Brain microvascular endothelial cell (primary cell): Measurements from ENCODE around the gene TXLNA.

Experiments
- DNase-seq: peaks from one replicate; pipeline ENCODE4 v3.0.0-alpha.2; 2020
- H3K27ac ChIP-seq: fragments of 250-450 bp; sonication (Bioruptor Pico); 2 replicates; pipeline ENCODE4 v1.5.1; 2020; ENCODE audit warnings: mild to moderate bottlenecking, moderate library complexity
- H3K27me3 ChIP-seq: fragments of 250-450 bp; sonication (Bioruptor Pico); replicated peaks from 2 replicates; pipeline ENCODE4 v1.5.1; 2020; ENCODE audit warnings: mild to moderate bottlenecking
- H3K36me3 ChIP-seq: fragments of 250-450 bp; sonication (Bioruptor Pico); replicated peaks from 2 replicates; pipeline ENCODE4 v1.5.1; 2020; ENCODE audit warnings: mild to moderate bottlenecking
- H3K4me3 ChIP-seq: 2 replicates; pipeline ENCODE4 v1.5.1; 2011; ENCODE audit warnings: low read depth, mild to moderate bottlenecking, control low read depth, low read length, moderate library complexity
- in situ Hi-C: cut with HindIII; loops from 2 replicates; pipeline ENCODE4 v1.10.0; 2017; ENCODE audit warnings: low sequenced_read_pairs, low pct_ligation_motif_present
- TF ChIP-seq, protein P1 (sequence below): IDR thresholded peaks from 2 replicates; pipeline ENCODE4 v1.5.1; 2011; ENCODE audit warnings: low read depth, mild to moderate bottlenecking, moderate library complexity, low read length, control low read depth, inconsistent platforms; ENCODE audit errors: missing control alignments

TXLNA gene

DNA sequence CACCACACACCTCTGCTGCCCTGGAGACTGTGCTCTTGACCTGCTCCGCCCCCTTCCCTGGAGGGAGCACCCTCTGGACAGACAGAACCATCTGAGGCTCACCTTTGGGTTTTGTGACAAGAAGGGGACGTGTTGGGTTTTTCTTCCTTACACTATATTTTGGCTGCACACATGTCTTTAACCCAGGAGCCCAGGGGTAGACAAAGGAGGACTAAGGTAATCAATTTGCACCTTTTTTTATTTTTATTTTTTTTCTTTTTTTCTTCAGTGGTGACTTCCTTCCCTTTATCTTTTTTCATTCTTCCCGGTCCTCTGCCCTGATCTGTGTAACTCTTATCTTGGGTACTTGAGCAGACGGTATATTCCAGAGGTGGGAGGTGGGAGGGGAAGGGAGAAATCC, 8.5 kb upstream of the TXLNA start:
- Histone ChIP-seq H3K27me3 (no peaks in the 10 kb centered on the region), H3K36me3 (peaks cover 59% of the 10 kb centered on the region), H3K27ac (no peak overlapping the region), H3K4me3 (no peak overlapping the region)
- in situ Hi-C loops: no loop called here
- TF ChIP-seq, protein P1, sequence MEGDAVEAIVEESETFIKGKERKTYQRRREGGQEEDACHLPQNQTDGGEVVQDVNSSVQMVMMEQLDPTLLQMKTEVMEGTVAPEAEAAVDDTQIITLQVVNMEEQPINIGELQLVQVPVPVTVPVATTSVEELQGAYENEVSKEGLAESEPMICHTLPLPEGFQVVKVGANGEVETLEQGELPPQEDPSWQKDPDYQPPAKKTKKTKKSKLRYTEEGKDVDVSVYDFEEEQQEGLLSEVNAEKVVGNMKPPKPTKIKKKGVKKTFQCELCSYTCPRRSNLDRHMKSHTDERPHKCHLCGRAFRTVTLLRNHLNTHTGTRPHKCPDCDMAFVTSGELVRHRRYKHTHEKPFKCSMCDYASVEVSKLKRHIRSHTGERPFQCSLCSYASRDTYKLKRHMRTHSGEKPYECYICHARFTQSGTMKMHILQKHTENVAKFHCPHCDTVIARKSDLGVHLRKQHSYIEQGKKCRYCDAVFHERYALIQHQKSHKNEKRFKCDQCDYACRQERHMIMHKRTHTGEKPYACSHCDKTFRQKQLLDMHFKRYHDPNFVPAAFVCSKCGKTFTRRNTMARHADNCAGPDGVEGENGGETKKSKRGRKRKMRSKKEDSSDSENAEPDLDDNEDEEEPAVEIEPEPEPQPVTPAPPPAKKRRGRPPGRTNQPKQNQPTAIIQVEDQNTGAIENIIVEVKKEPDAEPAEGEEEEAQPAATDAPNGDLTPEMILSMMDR: no peak
- DNase-seq: no peak

DNA sequence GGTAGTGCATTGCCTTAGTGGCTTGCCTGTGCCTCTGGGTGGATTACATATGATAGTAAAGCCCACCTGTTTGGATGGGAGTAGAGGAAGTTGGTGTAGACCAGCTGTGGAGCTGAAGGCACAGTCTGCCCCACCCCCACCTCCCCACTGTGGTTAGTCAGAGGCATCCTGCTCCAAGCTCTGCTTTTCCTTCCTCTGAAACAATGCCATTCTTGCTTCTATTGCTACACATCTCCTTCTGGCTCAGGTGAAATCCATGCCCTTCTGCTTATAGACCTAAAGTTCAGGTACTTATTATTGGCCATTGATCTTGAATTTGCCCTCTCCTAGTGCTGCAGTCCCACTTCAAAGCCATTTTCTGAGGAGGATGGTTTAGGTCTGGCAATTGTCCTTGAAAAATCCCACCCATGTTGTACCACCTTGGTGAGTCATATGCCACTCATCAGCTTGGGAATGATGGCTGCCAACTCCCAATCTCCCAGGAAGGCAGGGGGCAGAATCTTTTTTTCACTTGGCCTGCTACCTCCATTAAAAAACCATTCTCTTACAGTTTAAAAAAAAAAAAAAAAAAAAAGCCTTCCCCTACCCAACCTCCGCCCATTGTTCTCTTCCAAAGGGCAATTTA, 6.7 kb upstream of the TXLNA start:
- Histone ChIP-seq H3K36me3 (peaks cover 47% of the 10 kb centered on the region), H3K27me3 (no peaks in the 10 kb centered on the region), H3K27ac (no peak overlapping the region), H3K4me3 (no peak overlapping the region)
- no peak for DNase-seq
- in situ Hi-C loops: no loop called here
- TF ChIP-seq, protein P1: no peak

DNA sequence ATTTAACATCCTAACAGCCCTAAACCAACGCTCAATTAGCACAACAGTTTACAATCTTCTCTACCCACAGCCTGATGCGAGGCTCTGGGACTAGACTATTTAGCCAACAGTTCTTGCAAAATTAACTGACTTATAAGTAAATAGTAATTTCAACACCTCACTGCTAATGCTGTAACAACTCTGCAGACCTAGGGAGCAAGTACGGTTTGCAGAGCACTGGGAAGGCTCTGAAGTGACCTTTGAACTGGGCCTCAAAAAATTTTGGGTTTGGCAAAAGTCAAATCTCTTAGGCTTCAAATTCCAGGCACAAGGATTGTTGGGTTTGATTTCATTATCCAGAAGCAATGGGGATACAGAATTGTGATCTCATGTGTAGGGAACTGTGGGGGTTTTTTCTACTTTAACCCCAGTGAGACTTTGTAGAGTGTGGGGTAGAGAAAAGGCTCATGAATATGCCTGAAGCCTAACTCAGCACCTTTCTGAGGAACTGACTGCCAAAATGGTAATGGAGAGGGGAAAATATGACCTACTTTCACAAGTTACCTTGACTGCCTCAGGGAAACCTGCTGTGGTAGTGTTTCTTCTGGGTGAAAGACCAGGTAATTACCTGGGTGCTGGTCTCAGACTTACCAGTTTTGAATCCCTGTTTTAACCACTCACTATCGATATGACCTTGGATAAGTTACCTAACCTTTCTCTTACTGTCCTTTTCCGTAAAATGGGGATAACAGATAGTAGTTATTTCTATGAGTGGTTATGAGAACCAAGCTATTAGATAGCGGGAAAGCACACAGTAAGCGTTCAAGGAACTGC, 889 bp upstream of the TXLNA start:
- no peak overlapping the region for H3K4me3 ChIP-seq
- no peak for DNase-seq

DNA sequence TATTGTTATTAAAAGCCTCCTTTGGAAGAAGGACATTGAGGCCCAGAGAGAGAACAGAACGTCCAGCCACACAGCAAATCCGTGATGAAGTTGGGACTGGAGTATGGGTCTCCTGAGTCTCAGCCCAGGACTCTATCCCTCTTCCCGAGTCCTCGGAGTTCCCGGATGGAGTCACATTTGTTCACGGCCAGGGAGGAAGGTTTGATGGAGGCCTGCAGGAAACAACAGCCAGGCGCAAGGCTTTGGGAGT, 357 bp upstream of the TXLNA start:
- Histone ChIP-seq H3K4me3 (peak overlapping the region; percentile 73), H3K36me3 (peaks cover 17% of the 10 kb centered on the region), H3K27ac (peak overlapping the region; percentile 84), H3K27me3 (no peaks in the 10 kb centered on the region)
- TF ChIP-seq, protein P1: no peak
- no peak for DNase-seq
- in situ Hi-C loops: no loop called here

More for the DNA sequence above, 889 bp upstream of the TXLNA start:
- no peaks in the 10 kb centered on the region for H3K27me3 ChIP-seq
- H3K27ac ChIP-seq: peak overlapping the region; percentile 84
- in situ Hi-C loops: no loop called here
- peaks cover 15% of the 10 kb centered on the region for H3K36me3 ChIP-seq
- TF ChIP-seq, protein P1: no peak

DNA sequence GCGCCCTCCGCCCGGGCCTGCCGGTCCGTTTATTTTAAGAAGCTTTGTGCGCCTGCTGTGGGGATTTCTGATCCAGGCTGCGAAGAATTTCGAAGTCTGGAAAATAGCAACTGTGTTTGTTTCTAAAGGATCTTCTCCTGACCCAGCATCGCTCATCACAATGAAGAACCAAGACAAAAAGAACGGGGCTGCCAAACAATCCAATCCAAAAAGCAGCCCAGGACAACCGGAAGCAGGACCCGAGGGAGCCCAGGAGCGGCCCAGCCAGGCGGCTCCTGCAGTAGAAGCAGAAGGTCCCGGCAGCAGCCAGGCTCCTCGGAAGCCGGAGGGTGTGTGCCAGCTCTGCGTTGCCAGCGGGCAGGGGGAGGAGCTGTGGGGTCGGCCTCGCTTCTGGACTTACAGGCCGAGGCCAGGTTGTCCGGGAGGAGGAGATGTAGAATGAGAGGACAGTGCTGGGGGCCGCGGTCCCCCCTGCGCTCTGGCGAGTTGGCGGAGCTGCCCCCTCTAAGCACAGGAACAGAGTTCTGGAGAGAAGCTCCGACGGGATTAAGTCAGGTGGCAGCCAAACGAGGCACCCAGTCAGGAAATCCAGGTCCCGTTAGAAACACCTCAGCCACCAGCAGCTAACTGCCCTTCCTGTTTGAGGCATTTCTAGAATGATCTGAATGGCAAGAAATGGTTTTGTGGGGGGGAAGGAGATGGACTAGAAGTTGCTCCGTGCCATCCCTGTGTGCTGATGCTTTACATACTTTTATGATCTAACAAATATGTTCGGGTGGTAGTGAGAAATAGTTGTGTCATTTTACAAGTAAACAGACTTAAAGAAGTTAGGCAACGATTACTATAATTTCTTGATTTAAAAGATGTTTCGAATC, 948 bp downstream of the TXLNA start:
- peak; percentile 29 for DNase-seq
- in situ Hi-C loops: no loop called here
- Histone ChIP-seq H3K27me3 (no peaks in the 10 kb centered on the region), H3K36me3 (peaks cover 19% of the 10 kb centered on the region), H3K4me3 (peak overlapping the region; percentile 73), H3K27ac (peak overlapping the region; percentile 84)
- TF ChIP-seq, protein P1: no peak
